H1 (cell line): Measurements from ENCODE around the gene SIGLEC10. TPM values are rescaled to one million over a fixed set of nuclear protein-coding genes. Genes with fewer than 3 reads are reported as not detected.

Experiments used
- CTCF ChIA-PET: fragments of 300-600 bp; sonication (Branson Sonifier 250); formaldehyde crosslinking; loops from one replicate; lab custom pipeline; 2021; ENCODE audit not compliant: partially characterized antibody; lab: Charles Lee
- POLR2A ChIA-PET: fragments of 300-600 bp; sonication (Branson Sonifier 250); formaldehyde crosslinking; loops from one replicate; lab custom pipeline; 2021; ENCODE audit warnings: inconsistent platforms; ENCODE audit not compliant: partially characterized antibody; lab: Charles Lee
- DNase-seq, 2 experiments: peaks; one replicate each; pipeline versions ENCODE4 v3.0.0 to v3.0.0-alpha.2; 2010 to 2022; ENCODE audit warnings: low spot score in 2 of 2, low read depth in 1 of 2, mixed read lengths in 1 of 2
- FAIRE-seq: peaks from 2 replicates; lab custom pipeline; 2011; peaks lifted over from hg19 to GRCh38; lab: Jason Lieb, UNC
- H2AFZ ChIP-seq: 2 replicates; pipeline ENCODE4 v1.8.1; 2012; ENCODE audit warnings: low read length, inconsistent platforms
- H2AK5ac ChIP-seq: 2 replicates; pipeline ENCODE4 v1.6.1; 2013; ENCODE audit warnings: low read depth, low read length
- H2BK120ac ChIP-seq: replicated peaks from 2 replicates; pipeline ENCODE3; 2013; ENCODE audit warnings: low read depth, low read length, inconsistent platforms
- H2BK12ac ChIP-seq: 2 replicates; pipeline ENCODE4 v1.6.1; 2013; ENCODE audit warnings: low read depth, low read length
- H2BK15ac ChIP-seq: 2 replicates; pipeline ENCODE4 v1.6.1; 2013; ENCODE audit warnings: low read length
- H2BK20ac ChIP-seq: 2 replicates; pipeline ENCODE4 v1.6.1; 2013; ENCODE audit warnings: low read length
- H2BK5ac ChIP-seq: 2 replicates; pipeline ENCODE4 v1.6.1; 2013; ENCODE audit warnings: low read depth, low read length
- H3K14ac ChIP-seq: 2 replicates; pipeline ENCODE4 v1.6.1; 2013; ENCODE audit warnings: inconsistent platforms; ENCODE audit not compliant: insufficient read length
- H3K18ac ChIP-seq: 2 replicates; pipeline ENCODE4 v1.6.1; 2013; ENCODE audit warnings: low read length; ENCODE audit errors: extremely low read depth
- H3K23ac ChIP-seq: 2 replicates; pipeline ENCODE4 v1.6.1; 2013; ENCODE audit warnings: inconsistent platforms; ENCODE audit not compliant: insufficient read length
- H3K23me2 ChIP-seq: 2 replicates; pipeline ENCODE4 v1.6.1; 2013; ENCODE audit warnings: low read depth, low read length
- H3K27ac ChIP-seq: 2 replicates; pipeline ENCODE4 v1.6.1; 2011; ENCODE audit warnings: low read depth, low read length, inconsistent platforms
- H3K27me3 ChIP-seq, 4 experiments: replicated peaks in 1 of 4; 1 replicate in 1 of 4; 2 replicates in 3 of 4; pipeline versions ENCODE4 v1.6.1 to v1.8.1; 2011 to 2013; ENCODE audit warnings: low read length in 3 of 4, mild to moderate bottlenecking in 3 of 4, inconsistent platforms in 2 of 4, mixed read lengths in 2 of 4, moderate library complexity in 1 of 4; ENCODE audit not compliant: control insufficient read depth in 3 of 4, insufficient read depth in 3 of 4; ENCODE audit errors: extremely low read depth in 1 of 4
- H3K36me3 ChIP-seq, 4 experiments: 2 replicates each; pipeline versions ENCODE4 v1.6.1 to v1.8.1; 2011 to 2013; ENCODE audit warnings: mild to moderate bottlenecking in 4 of 4, low read length in 3 of 4, moderate library complexity in 2 of 4, control low read depth in 1 of 4, inconsistent platforms in 1 of 4; ENCODE audit not compliant: insufficient read depth in 4 of 4, control insufficient read depth in 2 of 4
- H3K4ac ChIP-seq: replicated peaks from 2 replicates; pipeline ENCODE3; 2013; ENCODE audit warnings: low read length, low read depth, mixed read lengths, inconsistent platforms; ENCODE audit not compliant: insufficient read length
- H3K4me1 ChIP-seq, 4 experiments: replicated peaks in 1 of 4; 1 replicate in 1 of 4; 2 replicates in 3 of 4; pipeline versions ENCODE4 v1.6.1 to v1.8.1; 2011 to 2013; ENCODE audit warnings: low read length in 3 of 4, inconsistent platforms in 2 of 4, mixed read lengths in 1 of 4; ENCODE audit not compliant: insufficient read depth in 4 of 4, control insufficient read depth in 3 of 4
- H3K4me2 ChIP-seq, 2 experiments: 2 replicates each; pipeline versions ENCODE4 v1.6.1 to v1.8.1; 2011 to 2013; ENCODE audit warnings: low read depth in 2 of 2, low read length in 2 of 2, control low read depth in 1 of 2, inconsistent platforms in 1 of 2, mild to moderate bottlenecking in 1 of 2; ENCODE audit not compliant: insufficient read depth in 1 of 2
- H3K4me3 ChIP-seq, 4 experiments: fragments of 200-600, 300-600 bp in 1 of 4; sonication (generic), shearing (Covaris generic), sonication (Bioruptor Twin) in 1 of 4; 2 replicates each; pipeline versions ENCODE4 v1.5.1 to v1.8.1; 2011 to 2016; ENCODE audit warnings: low read length in 4 of 4, low read depth in 3 of 4, control low read depth in 2 of 4, inconsistent platforms in 2 of 4, mild to moderate bottlenecking in 2 of 4, mixed read lengths in 1 of 4, moderate library complexity in 1 of 4; ENCODE audit not compliant: insufficient read depth in 2 of 4; ENCODE audit errors: extremely low read depth in 1 of 4
- H3K56ac ChIP-seq: replicated peaks from 2 replicates; pipeline ENCODE3; 2013; ENCODE audit warnings: low read depth, mild to moderate bottlenecking, mixed read lengths, low read length, inconsistent platforms; ENCODE audit not compliant: insufficient read length
- H3K79me1 ChIP-seq: 2 replicates; pipeline ENCODE4 v1.6.1; 2013; ENCODE audit warnings: low read depth, low read length, control low read depth
- H3K79me2 ChIP-seq, 2 experiments: 2 replicates each; pipeline versions ENCODE4 v1.6.1 to v1.8.1; 2012 to 2013; ENCODE audit warnings: low read length in 2 of 2, mild to moderate bottlenecking in 2 of 2, inconsistent platforms in 1 of 2; ENCODE audit not compliant: insufficient read depth in 2 of 2, control insufficient read depth in 1 of 2
- H3K9ac ChIP-seq, 4 experiments: replicated peaks in 1 of 4; 1 replicate in 1 of 4; 2 replicates in 3 of 4; pipeline versions ENCODE4 v1.6.1 to v1.8.1; 2011 to 2013; ENCODE audit warnings: low read depth in 3 of 4, low read length in 3 of 4, control low read depth in 2 of 4, mild to moderate bottlenecking in 2 of 4, moderate library complexity in 2 of 4, inconsistent platforms in 1 of 4; ENCODE audit errors: extremely low read depth in 1 of 4
- H3K9me3 ChIP-seq, 2 experiments: 2 replicates each; pipeline versions ENCODE4 v1.6.1 to v1.8.1; 2012 to 2013; ENCODE audit warnings: mild to moderate bottlenecking in 2 of 2, moderate library complexity in 2 of 2, control low read depth in 1 of 2, inconsistent platforms in 1 of 2, low read depth in 1 of 2, low read length in 1 of 2, mixed read lengths in 1 of 2; ENCODE audit not compliant: insufficient read depth in 2 of 2
- H4K20me1 ChIP-seq, 2 experiments: replicated peaks in 1 of 2; 2 replicates each; pipeline versions ENCODE3 to v1.8.1; 2011 to 2013; ENCODE audit warnings: inconsistent platforms in 2 of 2, low read length in 2 of 2, mild to moderate bottlenecking in 1 of 2; ENCODE audit not compliant: insufficient read depth in 2 of 2, control insufficient read depth in 1 of 2
- H4K5ac ChIP-seq: 2 replicates; pipeline ENCODE4 v1.6.1; 2013; ENCODE audit warnings: low read length, low read depth, mixed read lengths, inconsistent platforms; ENCODE audit not compliant: insufficient read length
- H4K8ac ChIP-seq: 2 replicates; pipeline ENCODE4 v1.8.0; 2013; ENCODE audit warnings: mild to moderate bottlenecking, moderate library complexity, low read length, inconsistent platforms; ENCODE audit not compliant: insufficient read depth; ENCODE audit errors: extremely low read depth
- H4K91ac ChIP-seq: replicated peaks from 2 replicates; pipeline ENCODE3; 2013; ENCODE audit warnings: low read length, mixed read lengths, inconsistent platforms; ENCODE audit not compliant: insufficient read length
- MAFK ChIP-seq: IDR thresholded peaks from 2 replicates; pipeline ENCODE4 v1.6.1; 2012; ENCODE audit warnings: low read depth, mild to moderate bottlenecking, improper control_type of control experiment, low read length
- RFX5 ChIP-seq: IDR thresholded peaks from 2 replicates; pipeline ENCODE4 v1.6.1; 2011; ENCODE audit warnings: low read depth, low read length, improper control_type of control experiment, borderline replicate concordance
- WGBS, 2 experiments: shearing (Covaris generic) in 1 of 2; methylation state at CpG; one replicate each; pipeline versions ENCODE4 v1.1.6 to v1.1.7; 2013 to 2015; ENCODE audit warnings: low lambda C conversion rate in 2 of 2, mixed read lengths in 2 of 2, inconsistent platforms in 1 of 2, low coverage in 1 of 2, missing lambda C conversion rate in 1 of 2; ENCODE audit not compliant: insufficient replicate concordance in 2 of 2, insufficient coverage in 1 of 2, insufficient read length in 1 of 2; ENCODE audit errors: extremely low coverage in 1 of 2, missing lambda C conversion rate in 1 of 2; 5-methylcytosine and 5-hydroxymethylcytosine counted together
- polyA plus RNA-seq, 7 experiments: library from polyadenylated mRNA; depleted of rRNA in 3 of 7; stranded (reverse) in 5 of 7; unstranded in 2 of 7; fragments of >200 nt in 5 of 7; fragments of 200-250 nt in 2 of 7; gene quantifications; 1 replicate in 5 of 7; 2 replicates in 1 of 7; 4 replicates in 1 of 7; pipeline versions ENCODE4 v1.2.1 to v1.2.3, GENCODE V29; 2011 to 2013; ENCODE audit warnings: missing spikeins in 2 of 7, mixed read lengths in 2 of 7
- total RNA-seq: library from RNA; stranded (reverse); fragmentation: NEBNext Ultra II Directional; extraction: Animal tissue kit (Norgen Biotek cat#: 25700); gene quantifications from 2 replicates; pipeline ENCODE4 v1.2.1, GENCODE V29; 2021

Gene SIGLEC10
- total and polyA plus RNA-seq, 2 of the 8 experiments (the other 6 are each of a cell fraction or from before 2014, with no cell fraction given), result 0.06 TPM; not detected in 1

DNA sequence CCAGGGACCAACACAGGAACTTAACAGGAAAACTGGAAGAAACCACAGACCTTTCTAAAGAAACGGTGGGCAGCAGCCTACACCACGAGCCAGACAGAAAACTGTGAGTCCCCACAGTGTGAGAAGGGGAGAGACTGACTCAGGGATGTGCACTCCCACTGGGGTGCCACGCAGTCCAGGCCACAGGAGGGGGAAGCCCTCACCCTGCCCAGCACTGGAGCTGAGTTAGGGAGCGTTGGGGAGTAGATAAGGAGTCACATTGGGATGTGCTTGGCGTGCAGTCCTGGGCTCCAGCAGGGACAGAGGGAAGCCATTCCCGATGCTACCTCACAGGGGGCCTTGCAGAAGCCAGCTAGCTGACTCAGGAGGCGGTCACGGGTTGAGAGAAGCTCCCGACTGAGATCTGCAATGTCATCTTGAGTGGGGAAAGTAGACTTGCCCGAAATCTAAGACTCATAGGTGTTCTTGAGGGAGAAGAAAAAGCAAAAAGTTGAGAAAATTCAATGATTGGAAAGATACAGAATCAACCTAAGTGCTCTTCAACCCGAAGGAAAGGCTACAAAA lies 23.5 kb upstream of the SIGLEC10 start:
- FAIRE-seq, result no peak
- H3K4me1 ChIP-seq, result no peaks in the 10 kb centered on the region
- ChIA-PET POLR2A (no interaction called here), CTCF (interaction anchor here (0.6 to 6.8 kb wide), 12 partner anchors 20 to 282 kb away, joined by 3 to 44 read pairs (median 4); partner anchors contain the start of genes SIGLEC10 and VSIG10L)
- no peak overlapping the region for H2BK5ac ChIP-seq
- 0 out of 2 replicates have a peak overlapping the region, but pooled peaks have one; percentile 26 for H2AFZ ChIP-seq
- H2BK12ac ChIP-seq, result no peak overlapping the region
- H3K79me2 ChIP-seq, result no peaks in the 10 kb centered on the region
- H3K79me1 ChIP-seq, result no peaks in the 10 kb centered on the region
- no peaks in the 10 kb centered on the region for H3K27me3 ChIP-seq
- H3K4me3 ChIP-seq, result no peak overlapping the region
- no peak overlapping the region for H4K91ac ChIP-seq
- no peak overlapping the region for H2BK20ac ChIP-seq
- H3K23me2 ChIP-seq, result no peaks in the 10 kb centered on the region
- no peak overlapping the region for H2BK15ac ChIP-seq
- H2BK120ac ChIP-seq, result no peak overlapping the region
- H3K4ac ChIP-seq, result no peak overlapping the region
- no peaks in the 10 kb centered on the region for H3K36me3 ChIP-seq
- no peak overlapping the region for H4K8ac ChIP-seq
- H3K9me3 ChIP-seq, result no peaks in the 10 kb centered on the region
- H3K23ac ChIP-seq, result no peak overlapping the region
- no peak for DNase-seq
- H3K56ac ChIP-seq, result no peak overlapping the region
- no peaks in the 10 kb centered on the region for H4K20me1 ChIP-seq
- no peak overlapping the region for H3K4me2 ChIP-seq
- no peak overlapping the region for H2AK5ac ChIP-seq
- no peak overlapping the region for H3K18ac ChIP-seq
- no peak overlapping the region for H4K5ac ChIP-seq
- H3K14ac ChIP-seq, result no peak overlapping the region
- no peak overlapping the region for H3K27ac ChIP-seq
- no peak overlapping the region for H3K9ac ChIP-seq
- WGBS, 2 experiments, result 74% methylated on average over 11 of the region's 11 CpGs; no CpG with 5 or more reads in 1 of the 2 experiments
- TF ChIP-seq MAFK (no peak), RFX5 (no peak)
